Measurements from ENCODE around the gene SMIM24. TPM values are rescaled to one million over a fixed set of nuclear protein-coding genes. Genes with fewer than 3 reads are reported as not detected.

The SMIM24 gene
- total RNA-seq, 1 experiment from 2014 or later: 1.9 TPM

DNA sequence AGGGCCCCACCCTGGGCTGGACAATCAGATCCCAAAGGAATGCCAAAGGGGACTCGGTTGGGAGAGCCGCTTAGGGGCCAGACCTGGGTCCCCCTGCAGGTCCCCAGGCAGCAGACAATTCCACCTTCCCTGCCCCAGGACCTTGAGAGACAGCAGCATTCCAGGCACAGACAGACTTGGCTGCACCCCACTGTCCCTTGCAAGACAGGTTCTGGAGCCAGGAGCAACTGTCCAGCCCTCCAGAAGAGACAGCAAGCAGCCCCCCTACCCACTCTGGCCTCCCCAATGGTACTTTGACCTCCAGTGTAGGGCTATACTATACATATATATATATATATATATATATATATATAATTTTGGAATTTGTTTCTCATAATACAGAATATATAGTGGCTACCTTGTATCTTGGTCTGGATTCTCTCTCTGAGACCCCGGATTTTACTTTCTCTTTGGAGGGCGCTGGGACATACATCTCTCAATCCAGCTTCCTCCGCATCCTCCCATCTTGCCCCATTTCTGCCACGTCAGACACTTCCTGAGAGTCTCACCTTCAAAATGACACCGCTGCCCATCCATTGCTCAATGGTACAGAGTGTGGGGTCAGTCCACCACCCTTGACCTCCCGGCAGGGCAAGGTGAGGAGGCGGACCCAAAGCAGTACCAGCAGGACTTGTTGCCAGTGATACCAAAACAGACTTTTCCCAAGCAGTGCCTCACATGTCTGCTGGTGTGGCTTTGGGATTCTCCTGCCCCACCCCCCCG lies 12.7 kb downstream of the SMIM24 start:
- Histone ChIP-seq H3K23me2 (ENCODE audit: insufficient read length, low read depth, low read length, poor library complexity, severe bottlenecking) (no peaks in the 10 kb centered on the region), H3K27me3 (ENCODE audit: insufficient read depth, low read length) (peaks cover 14% of the 10 kb centered on the region; the same call in 1 of the 2 replicates), H3K9ac (ENCODE audit: extremely low read depth, insufficient read length, low read length) (no peak overlapping the region), H3K9me3 (ENCODE audit: control insufficient read depth, low read depth, low read length) (no peaks in the 10 kb centered on the region), H2BK15ac (ENCODE audit: low read depth, low read length) (no peak overlapping the region), H3K56ac (ENCODE audit: insufficient read length, low read depth, low read length) (no peak overlapping the region), H2AK5ac (ENCODE audit: insufficient read length, low read length) (no peak overlapping the region), H2BK120ac (ENCODE audit: low read depth, low read length, poor library complexity, severe bottlenecking) (no peak overlapping the region), H3K27ac (ENCODE audit: insufficient read length, low read depth, low read length) (no peak overlapping the region), H4K8ac (replicated peaks; ENCODE audit: insufficient read length, low read depth, low read length) (no peak overlapping the region), H3K4me2 (ENCODE audit: insufficient read depth, insufficient read length, low read length) (no peak overlapping the region), H4K20me1 (ENCODE audit: control insufficient read depth, insufficient read depth, insufficient read length) (no peaks in the 10 kb centered on the region), H2BK12ac (ENCODE audit: insufficient read length, low read depth, low read length) (no peak overlapping the region), H4K5ac (ENCODE audit: insufficient read length, low read depth, low read length) (no peak overlapping the region), H4K91ac (ENCODE audit: insufficient read length, low read depth, low read length) (no peak overlapping the region), H3K4me1 (ENCODE audit: insufficient read depth, low read length) (no peaks in the 10 kb centered on the region), H3K23ac (ENCODE audit: insufficient read length, low read depth, low read length) (no peak overlapping the region), H2BK5ac (ENCODE audit: insufficient read length, low read length) (no peak overlapping the region), H3K79me2 (ENCODE audit: insufficient read depth, low read length) (no peaks in the 10 kb centered on the region), H3T11ph (ENCODE audit: low read length) (no peak overlapping the region), H3K4ac (ENCODE audit: low read depth, low read length) (no peak overlapping the region), H3K79me1 (ENCODE audit: insufficient read depth, low read depth, low read length, poor library complexity, severe bottlenecking) (no peaks in the 10 kb centered on the region), H2AFZ (ENCODE audit: low read length) (no peak overlapping the region), H3K14ac (ENCODE audit: insufficient read depth, low read length) (no peak overlapping the region), H2BK20ac (ENCODE audit: low read depth, low read length, poor library complexity, severe bottlenecking) (no peak overlapping the region), H3K18ac (ENCODE audit: insufficient read length, low read depth, low read length) (no peak overlapping the region)
- peaks cover 11 to 17% of the 10 kb centered on the region in 2 experiments for H3K9me3 Mint-ChIP-seq
- no peak overlapping the region; a peak in 1 of 5 replicates for H3K4me3 Mint-ChIP-seq
- peaks cover 0 to 4% (median 0%) of the 10 kb centered on the region in 3 experiments; a peak in 2 of 7 replicates for H3K36me3 Mint-ChIP-seq (ENCODE audit: insufficient read depth in 1 of 3, low read depth in 3 of 3)
- DNase-seq: no peak
- peaks cover 6 to 14% of the 10 kb centered on the region in 2 experiments for H3K4me1 Mint-ChIP-seq
- no peak overlapping the region for H3K27ac Mint-ChIP-seq
- no CpG with 5 or more reads among the region's 10 CpGs for WGBS (ENCODE audit: extremely low coverage, insufficient read length, low lambda C conversion rate)
- TF ChIP-seq, protein P1, sequence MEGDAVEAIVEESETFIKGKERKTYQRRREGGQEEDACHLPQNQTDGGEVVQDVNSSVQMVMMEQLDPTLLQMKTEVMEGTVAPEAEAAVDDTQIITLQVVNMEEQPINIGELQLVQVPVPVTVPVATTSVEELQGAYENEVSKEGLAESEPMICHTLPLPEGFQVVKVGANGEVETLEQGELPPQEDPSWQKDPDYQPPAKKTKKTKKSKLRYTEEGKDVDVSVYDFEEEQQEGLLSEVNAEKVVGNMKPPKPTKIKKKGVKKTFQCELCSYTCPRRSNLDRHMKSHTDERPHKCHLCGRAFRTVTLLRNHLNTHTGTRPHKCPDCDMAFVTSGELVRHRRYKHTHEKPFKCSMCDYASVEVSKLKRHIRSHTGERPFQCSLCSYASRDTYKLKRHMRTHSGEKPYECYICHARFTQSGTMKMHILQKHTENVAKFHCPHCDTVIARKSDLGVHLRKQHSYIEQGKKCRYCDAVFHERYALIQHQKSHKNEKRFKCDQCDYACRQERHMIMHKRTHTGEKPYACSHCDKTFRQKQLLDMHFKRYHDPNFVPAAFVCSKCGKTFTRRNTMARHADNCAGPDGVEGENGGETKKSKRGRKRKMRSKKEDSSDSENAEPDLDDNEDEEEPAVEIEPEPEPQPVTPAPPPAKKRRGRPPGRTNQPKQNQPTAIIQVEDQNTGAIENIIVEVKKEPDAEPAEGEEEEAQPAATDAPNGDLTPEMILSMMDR (conservative IDR thresholded peaks at IDR 0.05): no peak
- H3K27me3 Mint-ChIP-seq (ENCODE audit: low read depth): peaks cover 84% of the 10 kb centered on the region

Data from H9 (cell line).